WTC11 (cell line): ENCODE measurements around the gene WFDC12. TPM values are rescaled to one million over a fixed set of nuclear protein-coding genes. Genes with fewer than 3 reads are reported as not detected.

Experiments
- ATAC-seq: fragments of 200-7000 bp; cut with Tn5 transposase; 2 replicates; pipeline ENCODE4 v1.10.0; 2021; ENCODE audit warnings: mild to moderate bottlenecking, moderate library complexity
- CTCF ChIA-PET: fragments of 300-600 bp; sonication (Branson Sonifier 250); formaldehyde crosslinking; loops from one replicate; lab custom pipeline; 2021; ENCODE audit warnings: antibody characterized with exemption; lab: Charles Lee
- POLR2A ChIA-PET: fragments of 350-600 bp; sonication (Branson Sonifier 250); formaldehyde crosslinking; loops from one replicate; lab custom pipeline; 2021; ENCODE audit warnings: antibody characterized with exemption; lab: Charles Lee
- DNase-seq: peaks from one replicate; pipeline ENCODE4 v3.0.0; 2021; ENCODE audit warnings: low spot score
- H3K27ac Mint-ChIP-seq: 2 replicates; pipeline ENCODE4 v1.8.0; 2021; ENCODE audit warnings: mixed read lengths
- H3K27me3 Mint-ChIP-seq: 2 replicates; pipeline ENCODE4 v1.8.0; 2021; ENCODE audit warnings: low read depth, mild to moderate bottlenecking, moderate library complexity, mixed read lengths
- H3K36me3 Mint-ChIP-seq: 2 replicates; pipeline ENCODE4 v1.8.0; 2021; ENCODE audit warnings: mixed read lengths
- H3K4me1 Mint-ChIP-seq: 2 replicates; pipeline ENCODE4 v1.8.0; 2022; ENCODE audit warnings: mixed read lengths
- H3K4me3 Mint-ChIP-seq: 2 replicates; pipeline ENCODE4 v1.8.0; 2021; ENCODE audit warnings: mild to moderate bottlenecking, moderate library complexity, mixed read lengths
- H3K9me3 Mint-ChIP-seq: 2 replicates; pipeline ENCODE4 v1.8.0; 2021; ENCODE audit warnings: mixed read lengths
- AR ChIP-seq: fragments of 250-450 bp; sonication (Bioruptor Pico); IDR thresholded peaks from 2 replicates; pipeline ENCODE4 v1.9.0; 2021; ENCODE audit warnings: mild to moderate bottlenecking
- CDX4 ChIP-seq: fragments of 250-450 bp; sonication (Bioruptor Pico); IDR thresholded peaks from 2 replicates; pipeline ENCODE4 v1.9.0; 2021; ENCODE audit warnings: moderate library complexity, mild to moderate bottlenecking, inconsistent platforms, borderline replicate concordance
- CREM ChIP-seq: sonication (generic); formaldehyde crosslinking; IDR thresholded peaks from 2 replicates; pipeline ENCODE4 v1.8.1; 2022; ENCODE audit warnings: mild to moderate bottlenecking, missing genetic modification reagents, moderate library complexity
- CTCF ChIP-seq: fragments of 200-600 bp; IDR thresholded peaks from 2 replicates; pipeline ENCODE4 v1.8.0; 2022; ENCODE audit warnings: antibody characterized with exemption
- E2F5 ChIP-seq: sonication (generic); formaldehyde crosslinking; IDR thresholded peaks from 2 replicates; pipeline ENCODE4 v1.8.1; 2022; ENCODE audit warnings: mild to moderate bottlenecking, moderate library complexity, missing genetic modification reagents
- FOXJ3 ChIP-seq: sonication (generic); formaldehyde crosslinking; IDR thresholded peaks from 2 replicates; pipeline ENCODE4 v1.9.0; 2021; ENCODE audit warnings: missing genetic modification reagents, mild to moderate bottlenecking, borderline replicate concordance
- FOXP1 ChIP-seq: sonication (generic); formaldehyde crosslinking; IDR thresholded peaks from 2 replicates; pipeline ENCODE4 v1.8.0; 2022; ENCODE audit warnings: missing genetic modification reagents, mild to moderate bottlenecking, moderate library complexity, borderline replicate concordance
- GRHL2 ChIP-seq: fragments of 250-450 bp; sonication (Bioruptor Pico); IDR thresholded peaks from 2 replicates; pipeline ENCODE4 v1.8.0; 2022; ENCODE audit warnings: mild to moderate bottlenecking, moderate library complexity; ENCODE audit not compliant: insufficient replicate concordance, severe bottlenecking
- JUN ChIP-seq: sonication (generic); formaldehyde crosslinking; IDR thresholded peaks from 2 replicates; pipeline ENCODE4 v1.8.0; 2023; ENCODE audit warnings: mild to moderate bottlenecking, missing genetic modification reagents
- NFE2L1 ChIP-seq: sonication (generic); formaldehyde crosslinking; IDR thresholded peaks from 2 replicates; pipeline ENCODE4 v1.8.1; 2023; ENCODE audit warnings: missing genetic modification reagents
- NR1H2 ChIP-seq: sonication (generic); formaldehyde crosslinking; IDR thresholded peaks from 2 replicates; pipeline ENCODE4 v1.9.0; 2021; ENCODE audit warnings: mild to moderate bottlenecking, moderate library complexity, missing genetic modification reagents
- PREB ChIP-seq: sonication (generic); formaldehyde crosslinking; IDR thresholded peaks from 2 replicates; pipeline ENCODE4 v1.8.1; 2022; ENCODE audit warnings: mild to moderate bottlenecking, missing genetic modification reagents, moderate library complexity, borderline replicate concordance
- STAT6 ChIP-seq: sonication (generic); formaldehyde crosslinking; conservative IDR thresholded peaks from 2 replicates; pipeline ENCODE4 v1.8.1; 2023; ENCODE audit warnings: mild to moderate bottlenecking, low read depth, missing genetic modification reagents, moderate library complexity
- ZBTB43 ChIP-seq: sonication (generic); formaldehyde crosslinking; IDR thresholded peaks from 2 replicates; pipeline ENCODE4 v1.8.1; 2023; ENCODE audit warnings: mild to moderate bottlenecking, missing genetic modification reagents
- ZMAT4 ChIP-seq: fragments of 250-450 bp; sonication (Bioruptor Pico); IDR thresholded peaks from 2 replicates; pipeline ENCODE4 v1.9.0; 2021; ENCODE audit warnings: mild to moderate bottlenecking
- ZNF263 ChIP-seq: sonication (generic); formaldehyde crosslinking; IDR thresholded peaks from 2 replicates; pipeline ENCODE4 v1.8.1; 2022; ENCODE audit warnings: low read depth, mild to moderate bottlenecking, moderate library complexity, missing genetic modification reagents
- ZNF281 ChIP-seq: sonication (generic); formaldehyde crosslinking; IDR thresholded peaks from 2 replicates; pipeline ENCODE4 v1.8.0; 2023; ENCODE audit warnings: mild to moderate bottlenecking, missing genetic modification reagents
- ZNF396 ChIP-seq: fragments of 250-450 bp; sonication (Bioruptor Pico); IDR thresholded peaks from 2 replicates; pipeline ENCODE4 v1.8.0; 2021; ENCODE audit warnings: mild to moderate bottlenecking, moderate library complexity, borderline replicate concordance
- ZSCAN18 ChIP-seq: fragments of 250-450 bp; sonication (Bioruptor Pico); IDR thresholded peaks from 2 replicates; pipeline ENCODE4 v2.1.2; 2022; ENCODE audit warnings: mild to moderate bottlenecking, moderate library complexity
- total RNA-seq: library from RNA; stranded (reverse); gene quantifications from 3 replicates; pipeline ENCODE4 v1.2.3, GENCODE V29; 2021

Gene WFDC12
- total RNA-seq, 1 experiment from 2014 or later = not detected

- TF ChIP-seq ZNF281 (CRISPR knock-in tag) = no peak
- TF ChIP-seq STAT6 (CRISPR knock-in tag) = no peak
- no peak for TF ChIP-seq NFE2L1 (CRISPR knock-in tag)
- no peak for TF ChIP-seq FOXJ3 (CRISPR knock-in tag)
- no peak for TF ChIP-seq NR1H2 (CRISPR knock-in tag)
These were observed 13.0 kb downstream of the WFDC12 start (continued) for GRCh38 chr20:45111285-45111684.

- Mint-ChIP-seq H3K4me3 (no peak overlapping the region), H3K4me1 (peaks cover 7% of the 10 kb centered on the region; the same call in 1 of the 2 replicates), H3K27me3 (no peaks in the 10 kb centered on the region), H3K9me3 (no peaks in the 10 kb centered on the region), H3K36me3 (no peaks in the 10 kb centered on the region), H3K27ac (no peak overlapping the region)
- DNase-seq (no peak), ATAC-seq (no peak)
- ChIA-PET POLR2A (no interaction called here), CTCF (interaction anchor here (0.6 to 7.9 kb wide), 10 partner anchors 11 to 183 kb away, joined by 3 to 165 read pairs (median 10); partner anchors contain the start of gene KCNS1)
- TF ChIP-seq FOXP1 (CRISPR knock-in tag) (no peak), GRHL2 (CRISPR knock-in tag) (no peak), ZSCAN18 (CRISPR knock-in tag) (no peak), ZBTB43 (no peak), AR (CRISPR knock-in tag) (no peak), ZNF263 (no peak), E2F5 (CRISPR knock-in tag) (no peak), CDX4 (CRISPR knock-in tag) (no peak), CREM (no peak), ZMAT4 (CRISPR knock-in tag) (no peak), CTCF (no peak), JUN (CRISPR knock-in tag) (no peak), PREB (CRISPR knock-in tag) (no peak), ZNF396 (CRISPR knock-in tag) (no peak)
These were observed 14.0 kb downstream of the WFDC12 start for GRCh38 chr20:45110301-45110700.
